ENCODE data around the gene STEAP4.

GRCh38 chr7:88226201-88226600, 80.5 kb downstream of the STEAP4 start:
- TF ChIP-seq POLR2A (IDR thresholded peaks at IDR 0.05; ENCODE audit: low read length), result no peak
- TF ChIP-seq GATA1 (IDR thresholded peaks at IDR 0.05; ENCODE audit: low read depth, low read length), result no peak
